CD14-positive monocyte (primary cell): ENCODE results near the gene LPCAT1. TPM values are rescaled to one million over a fixed set of nuclear protein-coding genes. Genes with fewer than 3 reads are reported as not detected.
"Not testable (repeated sequence)": the region's sequence is repeated elsewhere in the genome, so short reads cannot be mapped to it uniquely, and the experiment has no call there.

Experiments used
- DNase-seq, 3 donors: peaks; one replicate each; pipeline ENCODE4 v3.0.0-alpha.2; 2011 to 2022
- H2AFZ ChIP-seq: 2 replicates; pipeline ENCODE4 v1.6.0; 2012; ENCODE audit warnings: mild to moderate bottlenecking, low read depth, low read length, inconsistent platforms; ENCODE audit not compliant: insufficient read depth, poor library complexity, severe bottlenecking
- H3K27ac ChIP-seq, 2 donors: 1 replicate in 1 of 2; 2 replicates in 1 of 2; pipeline ENCODE4 v1.5.1; 2012 to 2013; ENCODE audit warnings: low read length in 2 of 2, control low read depth in 1 of 2, inconsistent platforms in 1 of 2, low read depth in 1 of 2, mild to moderate bottlenecking in 1 of 2
- H3K27me3 ChIP-seq, 2 donors: one replicate each; pipeline versions ENCODE4 v1.6.0 to v1.6.1; 2011 to 2013; ENCODE audit warnings: low read length in 2 of 2; ENCODE audit not compliant: control insufficient read depth in 2 of 2, insufficient read depth in 2 of 2
- H3K36me3 ChIP-seq, 2 donors: replicated peaks in 1 of 2; 1 replicate in 1 of 2; 2 replicates in 1 of 2; pipeline versions ENCODE4 v1.5.1 to v1.6.1; 2012 to 2013; ENCODE audit warnings: low read length in 2 of 2, control low read depth in 1 of 2, inconsistent platforms in 1 of 2, mild to moderate bottlenecking in 1 of 2; ENCODE audit not compliant: insufficient read depth in 2 of 2, control insufficient read depth in 1 of 2
- H3K4me1 ChIP-seq, 2 donors: 1 replicate in 1 of 2; 2 replicates in 1 of 2; pipeline versions ENCODE4 v1.5.1 to v1.6.1; 2012 to 2013; ENCODE audit warnings: low read length in 2 of 2, control low read depth in 1 of 2, inconsistent platforms in 1 of 2, mild to moderate bottlenecking in 1 of 2, moderate library complexity in 1 of 2; ENCODE audit not compliant: insufficient read depth in 2 of 2, control insufficient read depth in 1 of 2
- H3K4me2 ChIP-seq: replicated peaks from 2 replicates; pipeline ENCODE3; 2012; ENCODE audit warnings: low read length, moderate library complexity, mild to moderate bottlenecking; ENCODE audit not compliant: poor library complexity, severe bottlenecking; ENCODE audit errors: extremely low read depth
- H3K4me3 ChIP-seq, 3 experiments: fragments of 200-600 bp in 1 of 3; sonication (generic) in 1 of 3; replicated peaks in 1 of 3; 1 replicate in 2 of 3; 2 replicates in 1 of 3; pipeline ENCODE4 v1.5.1; 2011 to 2013; ENCODE audit warnings: low read length in 3 of 3, mild to moderate bottlenecking in 3 of 3, control low read depth in 2 of 3, low read depth in 2 of 3, inconsistent platforms in 1 of 3, moderate library complexity in 1 of 3
- H3K79me2 ChIP-seq: 2 replicates; pipeline ENCODE4 v1.6.0; 2012; ENCODE audit warnings: mild to moderate bottlenecking, control low read depth, inconsistent platforms, low read length, moderate library complexity; ENCODE audit not compliant: insufficient read depth
- H3K9ac ChIP-seq: 2 replicates; pipeline ENCODE4 v1.6.0; 2017; ENCODE audit warnings: low read length, mild to moderate bottlenecking; ENCODE audit not compliant: insufficient read depth, poor library complexity, severe bottlenecking
- H3K9me3 ChIP-seq, 2 donors: replicated peaks in 1 of 2; 1 replicate in 1 of 2; 2 replicates in 1 of 2; pipeline versions ENCODE4 v1.5.1 to v1.6.1; 2012 to 2013; ENCODE audit warnings: low read length in 2 of 2, control low read depth in 1 of 2; ENCODE audit not compliant: control insufficient read depth in 1 of 2, insufficient read depth in 1 of 2
- H4K20me1 ChIP-seq: 2 replicates; pipeline ENCODE4 v1.6.0; 2012; ENCODE audit warnings: mild to moderate bottlenecking, low read length, control low read depth, moderate library complexity; ENCODE audit not compliant: insufficient read depth
- H3K27ac Mint-ChIP-seq, 7 donors: one replicate each; pipeline ENCODE4 v1.8.0; 2020; ENCODE audit warnings: mild to moderate bottlenecking in 7 of 7, mixed read lengths in 7 of 7, moderate library complexity in 6 of 7, inconsistent platforms in 2 of 7
- H3K27me3 Mint-ChIP-seq, 3 donors: one replicate each; pipeline ENCODE4 v1.8.0; 2021 to 2022; ENCODE audit warnings: low read depth in 3 of 3, mild to moderate bottlenecking in 3 of 3, mixed read lengths in 3 of 3, moderate library complexity in 3 of 3, inconsistent platforms in 1 of 3
- H3K36me3 Mint-ChIP-seq, 2 donors: one replicate each; pipeline ENCODE4 v1.8.0; 2020; ENCODE audit warnings: mixed read lengths in 2 of 2, inconsistent platforms in 1 of 2, mild to moderate bottlenecking in 1 of 2
- H3K4me1 Mint-ChIP-seq: one replicate; pipeline ENCODE4 v1.8.0; 2020; ENCODE audit warnings: mild to moderate bottlenecking, mixed read lengths
- H3K4me3 Mint-ChIP-seq, 2 donors: one replicate each; pipeline ENCODE4 v1.8.0; 2020; ENCODE audit warnings: mild to moderate bottlenecking in 2 of 2, mixed read lengths in 2 of 2, moderate library complexity in 1 of 2
- H3K9me3 Mint-ChIP-seq, 7 donors: one replicate each; pipeline ENCODE4 v1.8.0; 2020 to 2022; ENCODE audit warnings: mixed read lengths in 7 of 7, mild to moderate bottlenecking in 6 of 7, moderate library complexity in 6 of 7, inconsistent platforms in 2 of 7
- CTCF ChIP-seq: fragments of 200-600 bp; IDR thresholded peaks from one replicate; pipeline ENCODE4 v1.8.0; 2022; ENCODE audit warnings: antibody characterized with exemption, mild to moderate bottlenecking
- WGBS: methylation state at CpG from one replicate; pipeline ENCODE4 v1.1.5; 2013; ENCODE audit warnings: missing lambda C conversion rate; ENCODE audit not compliant: insufficient coverage; 5-methylcytosine and 5-hydroxymethylcytosine counted together
- intact Hi-C, 2 donors: fragments of 100-400 bp; cut with micrococcal nuclease; formaldehyde crosslinking; loops; one replicate each; pipeline versions ENCODE4 v1.15.0 to v1.15.1; 2023
- polyA minus RNA-seq: library from RNA; depleted of rRNA, polyadenylated mRNA; stranded (reverse); fragments of >200 nt; gene quantifications from 2 replicates; pipeline ENCODE4 v1.2.3, GENCODE V29; 2012
- polyA plus RNA-seq, 3 donors: library from polyadenylated mRNA; depleted of rRNA in 1 of 3; unstranded in 2 of 3; stranded (reverse) in 1 of 3; fragments of 300-500 nt in 2 of 3; fragments of >200 nt in 1 of 3; fragmentation: Illumina TruSeq in 2 of 3; gene quantifications; 1 replicate in 2 of 3; 2 replicates in 1 of 3; pipeline ENCODE4 v1.2.3, GENCODE V29; 2012 to 2021
- total RNA-seq, 12 experiments: library from RNA in 1 of 12; stranded (reverse) in 1 of 12; fragments of 120-200 nt in 1 of 12; gene quantifications; one replicate each; pipeline ENCODE4 v1.2.4 and lab custom pipeline; 2013 to 2026; ENCODE audit warnings: mixed read lengths in 6 of 12, inconsistent platforms in 1 of 12

The LPCAT1 gene
- total RNA-seq (2013) = 51.0 TPM
- polyA plus RNA-seq (10 to 100 TPM; 34.1 to 53.9 (median 34.8) TPM), polyA minus RNA-seq (25.2 and 39.3 TPM in 2 replicates), total RNA-seq (lab: John Stamatoyannopoulos, UW) (146 to 308 (median 202) reads per million in 11 experiments)

- TF ChIP-seq CTCF = no peak
- H3K9me3 Mint-ChIP-seq = no peaks in the 10 kb centered on the region
- H3K27me3 Mint-ChIP-seq = peaks cover 3 to 8% (median 8%) of the 10 kb centered on the region in 3 donors
- peak within 1 kb of the TSS; percentile 93 to 95 for H3K4me3 Mint-ChIP-seq
- peaks cover 38% of the 10 kb centered on the region for H4K20me1 ChIP-seq
- peaks cover 23 to 26% of the 10 kb centered on the region in 2 donors for H3K4me1 ChIP-seq
- peak within 1 kb of the TSS; percentile 69 for H2AFZ ChIP-seq
- peaks cover 18% of the 10 kb centered on the region for H3K4me1 Mint-ChIP-seq
- peak within 1 kb of the TSS; percentile 77 to 90 for H3K27ac ChIP-seq
- H3K27me3 ChIP-seq = no peaks in the 10 kb centered on the region
- WGBS = 6% methylated on average over 71 of the region's 85 CpGs
- peak within 1 kb of the TSS; percentile 81 for H3K9ac ChIP-seq
- peaks cover 22 to 30% of the 10 kb centered on the region in 2 donors for H3K36me3 ChIP-seq
- intact Hi-C loops = loop anchor here (10.0 kb wide), 2 partner anchors 111 to 139 kb away; no protein-coding TSS in a partner anchor
- peak; percentile 71 to 79 (median 76) for DNase-seq
- H3K36me3 Mint-ChIP-seq = peaks cover 31 to 34% of the 10 kb centered on the region in 2 donors
- peak within 1 kb of the TSS; percentile 28 to 89 (median 77) for H3K27ac Mint-ChIP-seq
- H3K4me3 ChIP-seq = peak within 1 kb of the TSS; percentile 43 to 86 (median 49)
- peaks cover 43% of the 10 kb centered on the region for H3K79me2 ChIP-seq
- no peaks in the 10 kb centered on the region for H3K9me3 ChIP-seq
- peak within 1 kb of the TSS; percentile 90 for H3K4me2 ChIP-seq
These were observed at the start of gene LPCAT1 for GRCh38 chr5:1523793-1524480. Gene LPCAT1 (minus strand): TSS chr5:1523960. CDS start chr5:1523844, 116 bp downstream.

- H3K36me3 ChIP-seq, H3K27ac Mint-ChIP-seq: not testable (repeated sequence)
These were observed 48.1 kb upstream of the LPCAT1 start for GRCh38 chr5:1571875-1572274.

More at GRCh38 chr5:1571875-1572274, 48.1 kb upstream of the LPCAT1 start:
- H3K4me2 ChIP-seq, H3K9me3 Mint-ChIP-seq, H3K9ac ChIP-seq, H3K27me3 ChIP-seq, H3K4me3 ChIP-seq, DNase-seq, H3K27ac ChIP-seq, H2AFZ ChIP-seq, H3K4me3 Mint-ChIP-seq, H3K9me3 ChIP-seq, intact Hi-C loops, H3K27me3 Mint-ChIP-seq, H4K20me1 ChIP-seq, H3K4me1 ChIP-seq, H3K79me2 ChIP-seq: not testable (repeated sequence)
- WGBS = no CpG with 5 or more reads among the region's 7 CpGs
- Mint-ChIP-seq H3K4me1 (peaks cover 11% of the 10 kb centered on the region), H3K36me3 (peaks cover 6 to 17% of the 10 kb centered on the region in 2 donors)
